Measurements from ENCODE around the gene ACTL8.

The ACTL8 gene

GRCh38 chr1:17742583-17742982 is 12.6 kb upstream of the ACTL8 start:
- TF ChIP-seq TAF1 (IDR thresholded peaks at IDR 0.05; ENCODE audit: borderline replicate concordance, insufficient read depth, low read length) = no peak
- TF ChIP-seq FOXP2 (optimal IDR thresholded peaks at IDR 0.05; ENCODE audit: borderline replicate concordance, extremely low read depth, extremely low read length, insufficient read depth) = no peak
- no peak for TF ChIP-seq SIN3A (IDR thresholded peaks at IDR 0.05; ENCODE audit: borderline replicate concordance, insufficient read depth, low read length)
- no peak for TF ChIP-seq POLR2AphosphoS5 (IDR thresholded peaks at IDR 0.05; ENCODE audit: low read depth, low read length)
- TF ChIP-seq, protein P1, sequence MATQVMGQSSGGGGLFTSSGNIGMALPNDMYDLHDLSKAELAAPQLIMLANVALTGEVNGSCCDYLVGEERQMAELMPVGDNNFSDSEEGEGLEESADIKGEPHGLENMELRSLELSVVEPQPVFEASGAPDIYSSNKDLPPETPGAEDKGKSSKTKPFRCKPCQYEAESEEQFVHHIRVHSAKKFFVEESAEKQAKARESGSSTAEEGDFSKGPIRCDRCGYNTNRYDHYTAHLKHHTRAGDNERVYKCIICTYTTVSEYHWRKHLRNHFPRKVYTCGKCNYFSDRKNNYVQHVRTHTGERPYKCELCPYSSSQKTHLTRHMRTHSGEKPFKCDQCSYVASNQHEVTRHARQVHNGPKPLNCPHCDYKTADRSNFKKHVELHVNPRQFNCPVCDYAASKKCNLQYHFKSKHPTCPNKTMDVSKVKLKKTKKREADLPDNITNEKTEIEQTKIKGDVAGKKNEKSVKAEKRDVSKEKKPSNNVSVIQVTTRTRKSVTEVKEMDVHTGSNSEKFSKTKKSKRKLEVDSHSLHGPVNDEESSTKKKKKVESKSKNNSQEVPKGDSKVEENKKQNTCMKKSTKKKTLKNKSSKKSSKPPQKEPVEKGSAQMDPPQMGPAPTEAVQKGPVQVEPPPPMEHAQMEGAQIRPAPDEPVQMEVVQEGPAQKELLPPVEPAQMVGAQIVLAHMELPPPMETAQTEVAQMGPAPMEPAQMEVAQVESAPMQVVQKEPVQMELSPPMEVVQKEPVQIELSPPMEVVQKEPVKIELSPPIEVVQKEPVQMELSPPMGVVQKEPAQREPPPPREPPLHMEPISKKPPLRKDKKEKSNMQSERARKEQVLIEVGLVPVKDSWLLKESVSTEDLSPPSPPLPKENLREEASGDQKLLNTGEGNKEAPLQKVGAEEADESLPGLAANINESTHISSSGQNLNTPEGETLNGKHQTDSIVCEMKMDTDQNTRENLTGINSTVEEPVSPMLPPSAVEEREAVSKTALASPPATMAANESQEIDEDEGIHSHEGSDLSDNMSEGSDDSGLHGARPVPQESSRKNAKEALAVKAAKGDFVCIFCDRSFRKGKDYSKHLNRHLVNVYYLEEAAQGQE (IDR thresholded peaks at IDR 0.05; ENCODE audit: insufficient read depth in 1 of 2, low read depth in 2 of 2, low read length in 2 of 2) = no peak

DNA sequence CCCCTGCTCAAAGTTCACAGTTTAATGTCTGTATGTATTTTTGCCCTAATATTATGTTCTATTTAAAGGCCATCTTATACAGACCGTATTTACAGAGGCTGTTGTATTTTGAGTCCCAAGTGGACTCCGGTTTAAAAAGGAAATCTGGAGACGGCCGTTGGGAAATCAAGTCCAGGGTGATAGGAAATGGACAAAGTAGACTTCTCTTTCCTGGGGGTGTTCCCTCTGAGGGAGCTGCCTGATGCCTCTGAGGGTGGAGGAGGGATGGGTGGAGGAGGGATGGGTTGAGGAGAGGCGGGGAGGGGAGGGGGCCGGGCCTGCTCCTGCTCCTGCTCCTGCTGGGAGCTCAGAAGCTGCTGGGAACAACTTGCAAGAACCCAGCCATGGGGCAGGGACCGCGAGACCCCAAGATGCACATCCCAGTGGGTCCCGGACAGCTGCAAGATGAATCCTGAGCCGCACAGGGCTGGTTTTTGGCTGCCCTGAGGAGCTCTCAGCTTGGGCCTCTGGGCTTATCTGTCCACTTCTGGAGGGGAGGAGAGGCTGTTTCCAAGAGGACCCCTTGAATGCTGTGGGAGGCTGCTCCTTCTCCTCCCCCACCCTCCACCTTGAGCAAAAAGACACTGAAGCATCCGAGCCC is 12.0 kb upstream of the ACTL8 start:
- TF ChIP-seq, protein P1 (IDR thresholded peaks at IDR 0.05; ENCODE audit: insufficient read depth in 1 of 2, low read depth in 2 of 2, low read length in 2 of 2) = no peak
- TF ChIP-seq FOXP2 (optimal IDR thresholded peaks at IDR 0.05; ENCODE audit: borderline replicate concordance, extremely low read depth, extremely low read length, insufficient read depth) = no peak

GRCh38 chr1:17743925-17744324 is 11.2 kb upstream of the ACTL8 start:
- no peak for TF ChIP-seq TAF1 (IDR thresholded peaks at IDR 0.05; ENCODE audit: borderline replicate concordance, insufficient read depth, low read length)
- TF ChIP-seq, protein P1 (IDR thresholded peaks at IDR 0.05; ENCODE audit: insufficient read depth in 1 of 2, low read depth in 2 of 2, low read length in 2 of 2) = no peak
- no peak for TF ChIP-seq POLR2AphosphoS5 (IDR thresholded peaks at IDR 0.05; ENCODE audit: low read depth, low read length)
- no peak for TF ChIP-seq FOXP2 (optimal IDR thresholded peaks at IDR 0.05; ENCODE audit: borderline replicate concordance, extremely low read depth, extremely low read length, insufficient read depth)
- TF ChIP-seq SIN3A (IDR thresholded peaks at IDR 0.05; ENCODE audit: borderline replicate concordance, insufficient read depth, low read length) = no peak

DNA sequence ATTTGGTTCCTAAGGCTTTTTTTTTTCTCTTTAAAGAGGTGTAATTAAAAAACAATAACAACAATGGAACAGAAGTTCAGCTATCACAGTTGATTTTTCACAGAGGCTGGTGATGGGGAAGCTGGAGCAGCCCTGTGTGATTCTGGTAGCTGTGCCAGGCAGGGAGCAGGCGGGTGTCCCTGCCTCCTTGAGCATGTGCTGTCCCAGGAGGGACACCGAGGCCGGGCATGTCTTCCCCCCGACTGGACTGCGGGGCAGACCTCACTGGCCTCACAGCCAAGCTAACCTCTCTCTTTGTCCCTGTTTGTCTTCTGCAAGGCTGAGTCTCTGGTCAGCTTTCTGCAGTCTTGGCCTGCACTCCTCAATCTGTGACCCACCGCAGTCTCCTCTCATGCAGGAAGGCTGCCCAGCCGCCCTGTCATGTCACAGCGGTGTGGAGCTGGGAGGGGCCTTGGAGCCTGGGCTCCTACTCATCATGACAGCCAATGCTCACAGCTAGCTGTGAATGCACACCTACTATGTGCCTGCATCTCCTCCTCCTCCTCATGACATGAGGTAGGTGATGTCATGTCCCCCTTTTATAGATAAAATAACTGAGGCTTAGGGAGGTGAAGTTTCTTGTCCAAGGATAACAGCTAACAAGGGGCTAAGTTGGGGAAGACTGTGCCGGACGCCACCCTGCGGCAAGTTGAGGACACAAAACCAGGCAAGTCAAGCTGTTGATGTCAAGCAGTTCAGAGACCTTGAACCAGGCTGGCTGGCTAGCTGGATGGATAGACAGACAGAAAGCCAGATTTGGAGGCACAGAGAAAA is 10.3 kb upstream of the ACTL8 start:
- TF ChIP-seq FOXP2 (optimal IDR thresholded peaks at IDR 0.05; ENCODE audit: borderline replicate concordance, extremely low read depth, extremely low read length, insufficient read depth) (no peak), TAF1 (IDR thresholded peaks at IDR 0.05; ENCODE audit: borderline replicate concordance, insufficient read depth, low read length) (no peak), POLR2AphosphoS5 (IDR thresholded peaks at IDR 0.05; ENCODE audit: low read depth, low read length) (no peak), SIN3A (IDR thresholded peaks at IDR 0.05; ENCODE audit: borderline replicate concordance, insufficient read depth, low read length) (no peak)
- TF ChIP-seq, protein P1 (IDR thresholded peaks at IDR 0.05; ENCODE audit: insufficient read depth in 1 of 2, low read depth in 2 of 2, low read length in 2 of 2) = no peak

Data from PFSK-1 (cell line).